NCI-H69 (cell line): Measurements from ENCODE around the gene TCF20.
A peak's percentile ranks its signal among the peaks of the same experiment; 100 is the strongest.

Experiments
- DNase-seq: peaks from one replicate; lab custom pipeline; 2025; lab: John Stamatoyannopoulos, UW

Gene TCF20

GRCh38 chr22:42270510-42271190 is at the start of gene TCF20:
Gene TCF20 (minus strand): TSS chr22:42270653. CDS start chr22:42215305, 55,348 bp downstream.
- DNase-seq = peak; percentile 92

- no peak for DNase-seq
Observed at GRCh38 chr22:42319386-42319785, 48.9 kb upstream of the TCF20 start.

- DNase-seq = no peak
Observed at GRCh38 chr22:42318967-42319366, 48.5 kb upstream of the TCF20 start.

- DNase-seq = peak; percentile 99
Observed at GRCh38 chr22:42317691-42318547, 47.5 kb upstream of the TCF20 start.

- peak; percentile 85 for DNase-seq
Observed at GRCh38 chr22:42317008-42317407, 46.6 kb upstream of the TCF20 start.

- DNase-seq = no peak
Observed at GRCh38 chr22:42315392-42315756, 44.9 kb upstream of the TCF20 start.

- peak; percentile 84 for DNase-seq
Observed at GRCh38 chr22:42314709-42315391, 44.4 kb upstream of the TCF20 start.

GRCh38 chr22:42313804-42314581 is 43.5 kb upstream of the TCF20 start:
- peak; percentile 97 for DNase-seq

- peak; percentile 62 for DNase-seq
Observed at GRCh38 chr22:42313204-42313603, 42.8 kb upstream of the TCF20 start.

- no peak for DNase-seq
Observed at GRCh38 chr22:42310291-42311015, 40.0 kb upstream of the TCF20 start.

GRCh38 chr22:42309865-42310264 is 39.4 kb upstream of the TCF20 start:
- DNase-seq = no peak

- DNase-seq = no peak
Observed at GRCh38 chr22:42308892-42309468, 38.5 kb upstream of the TCF20 start.

GRCh38 chr22:42307806-42308563 is 37.5 kb upstream of the TCF20 start:
- DNase-seq = no peak

- no peak for DNase-seq
Observed at GRCh38 chr22:42306010-42306409, 35.6 kb upstream of the TCF20 start.

GRCh38 chr22:42304324-42304790 is 33.9 kb upstream of the TCF20 start:
- no peak for DNase-seq

GRCh38 chr22:42303396-42304323 is 33.2 kb upstream of the TCF20 start:
- DNase-seq = peak; percentile 94

GRCh38 chr22:42301742-42302102 is 31.3 kb upstream of the TCF20 start:
- DNase-seq = no peak

- peak; percentile 51 for DNase-seq
Observed at GRCh38 chr22:42301077-42301741, 30.8 kb upstream of the TCF20 start.
